AG04450 (cell line): ENCODE results near the gene CASKIN2. TPM values are rescaled to one million over a fixed set of nuclear protein-coding genes. Genes with fewer than 3 reads are reported as not detected.

Experiments used
- CTCF ChIA-PET: fragments of 300-600, 350-600 bp; formaldehyde crosslinking; extraction: SDS; loops from one replicate; lab custom pipeline; 2022; ENCODE audit warnings: antibody characterized with exemption, inconsistent platforms; lab: Charles Lee
- POLR2A ChIA-PET: fragments of 350-600 bp; formaldehyde crosslinking; extraction: SDS; loops from one replicate; lab custom pipeline; 2021; ENCODE audit warnings: antibody characterized with exemption, inconsistent platforms; lab: Yijun Ruan, JAX
- DNase-seq: peaks from one replicate; pipeline ENCODE4 v3.0.0-alpha.2; 2011; ENCODE audit warnings: low read depth, low spot score
- H3K27ac ChIP-seq: one replicate; pipeline ENCODE4 v1.5.1; 2012; ENCODE audit warnings: low read depth, low read length, control low read depth
- H3K27me3 ChIP-seq: one replicate; pipeline ENCODE4 v1.6.0; 2012; ENCODE audit warnings: low read length; ENCODE audit not compliant: control insufficient read depth, insufficient read depth
- H3K4me3 ChIP-seq: 2 replicates; pipeline ENCODE4 v1.5.1; 2011; ENCODE audit warnings: mild to moderate bottlenecking, low read depth, low read length, control low read depth
- H3K9me3 ChIP-seq: 2 replicates; pipeline ENCODE4 v1.5.1; 2012; ENCODE audit warnings: low read length; ENCODE audit not compliant: control insufficient read depth, insufficient read depth
- CTCF ChIP-seq: IDR thresholded peaks from 2 replicates; pipeline ENCODE4 v1.5.1; 2011; ENCODE audit warnings: low read depth, low read length, control low read depth, inconsistent platforms
- polyA plus RNA-seq: library from polyadenylated mRNA; depleted of rRNA; stranded (reverse); fragments of >200 nt; gene quantifications from 2 replicates; pipeline ENCODE4 v1.2.3, GENCODE V29; 2011

The CASKIN2 gene
- polyA plus RNA-seq, 1 experiment, result 1.9 TPM

- no peak for TF ChIP-seq CTCF
- Histone ChIP-seq H3K4me3 (no peak overlapping the region), H3K27me3 (peaks cover 33% of the 10 kb centered on the region), H3K9me3 (no peaks in the 10 kb centered on the region; the same call in 1 of the 2 replicates), H3K27ac (no peak overlapping the region)
- CTCF ChIA-PET, result no interaction called here
- POLR2A ChIA-PET, result no interaction called here
- no peak for DNase-seq
Observed at GRCh38 chr17:75561927-75562603, 46.7 kb upstream of the CASKIN2 start.

DNA sequence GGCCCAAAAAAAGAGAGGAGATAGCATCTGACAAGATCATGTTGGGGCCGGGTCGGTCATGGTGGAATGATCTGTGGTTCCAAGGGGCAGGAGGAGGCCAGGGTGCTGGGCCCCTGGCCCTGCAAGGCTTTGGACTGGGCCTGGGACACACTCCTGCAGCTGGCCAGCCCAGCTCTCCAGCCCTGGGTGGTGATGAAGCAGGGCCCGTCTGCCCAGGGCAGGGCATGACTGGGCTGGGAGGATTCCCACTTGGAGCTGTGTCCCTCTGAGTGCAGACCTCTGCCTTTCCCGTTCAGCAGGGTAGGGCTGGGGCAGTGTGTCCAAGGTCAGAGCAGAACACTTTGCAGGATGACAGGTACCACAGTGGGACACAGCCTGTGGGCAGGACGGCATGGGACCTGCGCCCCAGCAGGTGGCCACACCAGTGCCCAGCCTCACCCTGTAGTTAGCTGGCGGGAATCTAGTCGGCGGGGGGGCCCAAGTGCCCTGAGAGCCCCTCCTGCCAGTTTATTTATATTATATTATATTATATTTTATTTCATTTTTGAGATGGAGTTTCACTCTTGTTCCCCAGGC is 44.7 kb upstream of the CASKIN2 start:
- ChIA-PET POLR2A (no interaction called here), CTCF (interaction anchor here (1.4 kb wide), 1 partner anchor 73 kb away, joined by 4 read pairs; the partner anchor contains the start of gene SMIM5)
- no peak for DNase-seq
- H3K27ac ChIP-seq, result no peak overlapping the region
- peaks cover 16% of the 10 kb centered on the region for H3K27me3 ChIP-seq
- no peak overlapping the region for H3K4me3 ChIP-seq
- no peak for TF ChIP-seq CTCF
- no peaks in the 10 kb centered on the region; the same call in 1 of the 2 replicates for H3K9me3 ChIP-seq

- no peak for TF ChIP-seq CTCF
- POLR2A ChIA-PET, result no interaction called here
Observed at GRCh38 chr17:75558666-75559530, 43.6 kb upstream of the CASKIN2 start.

DNA sequence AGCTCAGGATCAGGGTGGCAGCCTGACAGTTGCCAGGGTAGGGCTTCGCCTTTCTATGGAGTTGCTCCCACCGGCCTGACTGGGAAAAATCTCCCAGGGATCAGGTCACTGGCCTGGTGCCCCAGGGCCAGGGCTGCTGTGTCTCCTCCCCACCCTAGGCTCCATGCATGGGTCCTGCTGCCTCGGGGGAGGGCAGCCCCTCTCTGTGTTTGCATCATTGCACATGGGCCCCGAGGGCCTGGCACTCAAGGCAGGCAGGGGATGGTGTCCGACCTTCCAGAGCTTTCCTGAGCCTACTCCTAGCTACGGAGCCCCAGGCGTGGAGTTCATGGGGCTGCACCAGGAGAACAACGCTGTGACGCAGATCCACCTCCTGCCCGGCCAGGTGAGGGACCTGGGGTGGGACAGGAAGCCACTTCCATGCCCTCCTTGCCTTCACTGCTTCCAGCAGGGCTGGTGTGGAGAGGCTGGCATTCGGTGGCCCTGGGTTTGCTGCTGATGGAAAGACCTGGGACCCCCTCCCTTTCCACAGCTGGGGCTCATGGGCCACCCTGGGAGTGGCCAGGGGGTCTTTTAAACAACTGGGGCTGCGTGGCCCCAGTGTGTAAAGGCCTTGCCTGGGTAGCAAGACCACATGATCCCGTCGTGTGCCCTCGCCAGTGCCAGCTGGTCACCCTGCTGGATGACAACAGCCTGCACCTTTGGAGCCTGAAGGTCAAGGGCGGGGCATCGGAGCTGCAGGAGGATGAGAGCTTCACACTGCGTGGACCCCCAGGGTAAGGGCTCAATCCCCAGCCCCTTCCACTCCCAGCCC is 42.7 kb upstream of the CASKIN2 start:
- no peak for DNase-seq
- Histone ChIP-seq H3K27ac (no peak overlapping the region), H3K27me3 (peaks cover 4% of the 10 kb centered on the region), H3K9me3 (no peaks in the 10 kb centered on the region; the same call in 1 of the 2 replicates), H3K4me3 (no peak overlapping the region)
- TF ChIP-seq CTCF, result no peak
- CTCF ChIA-PET, result interaction anchor here (0.6 kb wide), 1 partner anchor 131 kb away, joined by 3 read pairs; no protein-coding TSS in a partner anchor
- POLR2A ChIA-PET, result no interaction called here

More at GRCh38 chr17:75558666-75559530, 43.6 kb upstream of the CASKIN2 start:
- peaks cover 7% of the 10 kb centered on the region for H3K27me3 ChIP-seq
- no peak overlapping the region for H3K4me3 ChIP-seq
- no peak for DNase-seq
- CTCF ChIA-PET, result interaction anchor here (0.6 kb wide), 1 partner anchor 132 kb away, joined by 3 read pairs; no protein-coding TSS in a partner anchor
- H3K27ac ChIP-seq, result no peak overlapping the region
- H3K9me3 ChIP-seq, result no peaks in the 10 kb centered on the region; the same call in 1 of the 2 replicates
